ENCODE results near the gene RAPGEF1.
A peak's percentile ranks its signal among the peaks of the same experiment; 100 is the strongest.
"Not testable (repeated sequence)": the region's sequence is repeated elsewhere in the genome, so short reads cannot be mapped to it uniquely, and the experiment has no call there.

RAPGEF1 gene

GRCh38 chr9:131575946-131576853 is 163.7 kb downstream of the RAPGEF1 start:
- Histone ChIP-seq H3K27ac (no peak overlapping the region), H3K4me3 (no peak overlapping the region)

DNA sequence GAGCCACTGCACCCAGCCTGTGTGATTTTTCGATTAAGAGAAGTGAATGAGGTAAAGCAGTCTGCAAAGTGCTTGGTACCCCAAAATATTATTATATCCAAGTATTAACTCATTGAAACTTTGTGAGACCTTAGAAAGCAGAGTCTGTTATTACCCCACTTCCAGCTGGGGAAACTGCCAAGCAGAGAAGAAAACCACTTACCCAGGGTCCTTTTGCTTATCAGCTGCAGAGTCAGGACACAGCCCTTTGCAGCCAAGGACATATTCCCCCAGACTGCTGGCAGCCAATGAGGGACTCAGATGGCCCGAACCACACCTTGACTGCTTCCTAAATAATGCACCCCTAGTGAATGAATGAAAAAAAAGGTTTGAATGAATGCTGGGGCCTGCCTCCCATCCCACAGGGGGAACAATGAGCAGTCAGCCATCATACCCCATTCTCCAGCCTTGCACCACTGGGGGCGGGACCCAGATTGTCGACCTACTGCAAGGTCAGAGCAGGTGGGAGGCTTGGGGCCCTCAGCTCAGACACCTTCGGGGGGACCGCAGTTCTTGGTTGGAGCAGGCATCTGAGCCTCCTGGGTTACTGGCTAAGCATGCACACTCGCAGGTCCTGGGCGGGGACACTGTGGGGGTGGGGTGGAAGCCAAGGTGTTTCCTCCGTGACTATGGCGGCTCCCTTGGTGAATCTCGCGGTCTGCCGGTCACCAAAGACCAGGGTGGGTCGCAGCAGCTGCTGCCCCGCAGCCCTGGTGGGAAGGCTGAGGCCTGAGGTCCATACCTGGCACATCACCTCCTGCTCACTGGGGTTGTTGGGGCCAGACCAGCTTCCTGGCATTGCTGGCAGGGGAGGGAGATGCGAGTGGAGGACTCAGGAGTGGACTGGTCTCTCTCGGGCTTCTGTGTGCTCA is 164.9 kb downstream of the RAPGEF1 start:
- Histone ChIP-seq H3K4me3 (no peak overlapping the region), H3K27ac (no peak overlapping the region)

- Histone ChIP-seq H3K4me3 (no peak overlapping the region), H3K27ac (no peak overlapping the region)
Observed at GRCh38 chr9:131567910-131568309, 172.0 kb downstream of the RAPGEF1 start.

- Histone ChIP-seq H3K4me3 (no peak overlapping the region), H3K27ac (no peak overlapping the region)
Observed at GRCh38 chr9:131566158-131566557, 173.7 kb downstream of the RAPGEF1 start.

GRCh38 chr9:131565369-131565768 is 174.5 kb downstream of the RAPGEF1 start:
- Histone ChIP-seq H3K4me3 (no peak overlapping the region), H3K27ac (no peak overlapping the region)

- Histone ChIP-seq H3K4me3 (no peak overlapping the region), H3K27ac (no peak overlapping the region)
Observed at GRCh38 chr9:131562032-131562959, 177.6 kb downstream of the RAPGEF1 start.

DNA sequence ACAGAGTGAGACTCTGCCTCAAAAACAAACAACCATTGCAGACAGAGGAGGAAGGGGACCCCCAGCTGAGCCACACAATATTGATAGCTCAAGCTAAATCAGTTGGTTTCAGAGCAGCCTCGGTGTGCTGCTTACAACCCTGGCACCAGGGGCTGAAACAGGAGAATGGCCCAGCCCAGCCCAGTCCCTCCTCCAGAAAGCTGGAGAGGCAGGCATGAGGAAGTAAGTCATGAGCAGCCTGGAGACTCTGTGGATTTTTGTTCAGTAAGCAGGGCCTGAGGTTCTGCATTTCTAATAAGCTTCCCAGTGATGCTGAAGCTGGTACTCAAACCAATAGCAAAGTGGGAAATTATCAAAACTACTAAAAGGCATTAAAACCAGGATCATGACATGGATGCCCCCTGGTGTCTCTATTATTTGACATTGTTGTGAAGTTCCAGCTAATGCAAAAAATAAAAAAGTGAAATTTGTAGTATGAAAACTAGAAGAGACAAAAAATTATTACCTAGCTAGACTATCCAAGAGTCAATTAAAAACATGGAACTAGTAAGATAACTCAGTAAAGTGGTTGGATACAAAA is 180.4 kb downstream of the RAPGEF1 start:
- Histone ChIP-seq H3K27ac (no peak overlapping the region), H3K4me3 (no peak overlapping the region)

- Histone ChIP-seq H3K27ac (no peak overlapping the region), H3K4me3 (no peak overlapping the region)
Observed at GRCh38 chr9:131557855-131558548, 181.9 kb downstream of the RAPGEF1 start.

- no peak overlapping the region for H3K4me3 ChIP-seq
- no peak overlapping the region for H3K27ac ChIP-seq
Observed at GRCh38 chr9:131555841-131556673, 183.8 kb downstream of the RAPGEF1 start.

DNA sequence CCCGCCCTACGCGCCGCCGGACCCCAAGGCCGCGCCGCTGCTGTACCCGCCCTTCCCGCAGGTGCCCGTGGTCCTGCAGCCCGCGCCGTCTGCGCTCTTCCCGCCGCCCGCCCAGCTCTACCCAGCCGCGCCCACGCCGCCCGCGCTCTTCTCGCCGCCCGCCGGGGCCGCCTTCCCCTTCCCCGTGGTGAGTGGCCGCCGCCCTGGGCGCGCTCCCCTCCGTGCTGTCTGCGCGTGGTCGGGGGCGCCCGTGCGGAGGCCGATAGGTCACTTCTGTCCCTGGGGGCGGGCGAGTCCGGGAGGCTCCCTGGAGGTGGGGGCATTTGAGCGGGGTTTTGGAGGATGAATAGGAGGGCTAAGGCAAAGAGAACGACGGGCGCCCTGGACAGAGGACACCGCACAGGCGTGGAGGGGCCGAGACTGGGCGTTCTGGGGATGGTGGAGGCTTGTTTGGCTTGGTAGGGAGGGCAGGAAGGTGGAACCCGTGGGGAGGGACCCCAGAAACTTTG is 185.0 kb downstream of the RAPGEF1 start:
- Histone ChIP-seq H3K27ac (no peak overlapping the region), H3K4me3 (no peak overlapping the region)

- no peak overlapping the region for H3K27ac ChIP-seq
- no peak overlapping the region for H3K4me3 ChIP-seq
Observed at GRCh38 chr9:131554087-131554842, 185.6 kb downstream of the RAPGEF1 start.

- Histone ChIP-seq H3K27ac (no peak overlapping the region), H3K4me3 (no peak overlapping the region)
Observed at GRCh38 chr9:131552030-131552429, 187.8 kb downstream of the RAPGEF1 start.

- not testable (repeated sequence) for H3K4me3 ChIP-seq, H3K27ac ChIP-seq
Observed at GRCh38 chr9:131550465-131550864, 189.4 kb downstream of the RAPGEF1 start.

- not testable (repeated sequence) for H3K27ac ChIP-seq, H3K4me3 ChIP-seq
Observed at GRCh38 chr9:131549186-131549585, 190.7 kb downstream of the RAPGEF1 start.

DNA sequence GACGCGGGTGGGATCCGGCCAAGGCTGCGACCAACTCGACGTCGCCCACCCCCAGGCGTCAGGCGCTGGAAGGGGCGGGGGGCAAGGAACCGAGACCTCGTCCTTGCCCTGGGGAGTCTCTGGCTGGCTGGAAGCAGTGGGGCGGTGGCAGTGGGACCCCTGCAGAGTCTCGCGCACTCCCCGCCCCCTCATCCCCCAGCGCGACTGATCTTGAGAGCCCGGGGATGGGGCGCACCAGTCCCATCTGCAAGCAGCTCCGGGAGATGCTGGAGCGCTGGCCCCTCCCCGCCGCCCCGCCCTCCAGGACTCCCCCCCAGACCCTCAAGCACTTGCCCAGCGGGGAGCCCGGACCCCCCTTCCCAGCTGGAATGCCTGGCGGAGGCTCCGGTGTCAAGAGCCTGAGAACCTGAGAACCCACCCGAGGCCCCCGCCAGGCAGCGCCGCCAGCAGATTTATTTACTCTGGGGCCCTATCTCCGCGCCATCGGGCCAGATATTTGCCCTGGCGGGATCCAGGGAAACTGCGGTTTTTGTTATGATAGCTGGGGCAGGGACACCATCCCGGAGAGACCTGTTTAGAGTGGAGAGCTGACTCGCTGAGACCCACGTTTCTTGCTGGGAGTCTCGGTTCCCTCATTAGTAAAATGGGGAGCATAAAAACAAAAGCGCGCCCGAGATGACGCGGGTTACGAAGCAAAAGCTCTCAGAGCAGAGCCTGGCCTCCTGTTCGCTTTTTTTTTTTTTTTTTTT is 193.4 kb downstream of the RAPGEF1 start:
- H3K27ac ChIP-seq = no peak overlapping the region
- peak overlapping the region in 1 of 7 experiments; percentile 3 for H3K4me3 ChIP-seq

DNA sequence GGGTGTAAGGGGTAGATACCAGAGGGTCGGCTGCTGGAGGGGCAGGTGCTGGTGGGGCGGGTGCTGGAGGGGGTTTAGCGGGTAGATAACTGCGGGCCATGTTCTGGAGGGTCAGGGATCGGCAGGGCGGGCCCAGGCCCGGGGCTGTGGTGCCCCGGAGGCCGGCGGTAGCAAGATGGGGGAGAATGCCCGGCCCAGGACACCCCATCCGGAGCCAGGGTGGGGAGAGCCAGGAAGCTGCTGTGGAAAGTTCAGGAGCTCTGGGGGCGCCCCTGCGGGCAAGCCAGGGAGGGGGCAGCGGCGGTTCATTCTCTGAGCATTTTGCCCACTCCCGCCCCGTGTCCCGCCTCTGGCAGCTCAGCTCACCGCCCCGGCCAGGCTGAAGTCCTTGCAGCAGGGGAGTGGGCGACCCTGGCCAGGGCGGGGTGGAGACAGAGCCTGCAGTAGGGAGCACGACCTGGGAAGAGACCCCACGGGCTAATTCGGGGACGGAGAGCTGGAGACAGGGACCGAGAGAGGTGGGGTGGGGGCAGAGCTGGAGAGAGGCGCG is 194.0 kb downstream of the RAPGEF1 start:
- Histone ChIP-seq H3K4me3 (no peak overlapping the region), H3K27ac (no peak overlapping the region)
